GM23248 (cell line): ENCODE measurements around the gene TMEM121B. TPM values are rescaled to one million over a fixed set of nuclear protein-coding genes. Genes with fewer than 3 reads are reported as not detected.

Experiments
- DNase-seq: peaks from one replicate; pipeline ENCODE4 v3.0.0-alpha.2; 2015
- H2AFZ ChIP-seq: fragments of 200-600 bp; sonication (generic); 2 replicates; pipeline ENCODE4 v1.6.1; 2016; ENCODE audit warnings: antibody characterized with exemption
- H3F3A ChIP-seq: fragments of 200-600 bp; sonication (generic); 2 replicates; pipeline ENCODE4 v1.6.1; 2016; ENCODE audit warnings: mild to moderate bottlenecking, antibody characterized with exemption, mixed run types; ENCODE audit not compliant: insufficient read depth
- H3K27ac ChIP-seq: fragments of 200-600 bp; sonication (generic); 2 replicates; pipeline ENCODE4 v1.5.1; 2016; ENCODE audit warnings: mild to moderate bottlenecking
- H3K27me3 ChIP-seq: fragments of 200-600 bp; sonication (generic); replicated peaks from 2 replicates; pipeline ENCODE4 v1.6.1; 2016; ENCODE audit warnings: mild to moderate bottlenecking; ENCODE audit not compliant: insufficient read depth
- H3K36me3 ChIP-seq: fragments of 200-600 bp; sonication (generic); 2 replicates; pipeline ENCODE4 v1.6.1; 2016; ENCODE audit warnings: low read depth, mild to moderate bottlenecking
- H3K4me1 ChIP-seq: fragments of 200-600 bp; sonication (generic); 2 replicates; pipeline ENCODE4 v1.6.1; 2016; ENCODE audit warnings: mild to moderate bottlenecking; ENCODE audit not compliant: insufficient read depth
- H3K4me2 ChIP-seq: fragments of 200-600 bp; sonication (generic); one replicate; pipeline ENCODE4 v1.6.1; 2016; ENCODE audit warnings: mild to moderate bottlenecking; ENCODE audit not compliant: unreplicated experiment
- H3K4me3 ChIP-seq: fragments of 200-600 bp; sonication (generic); 2 replicates; pipeline ENCODE4 v1.5.1; 2016; ENCODE audit warnings: mild to moderate bottlenecking
- H3K79me2 ChIP-seq: fragments of 200-600 bp; sonication (generic); 2 replicates; pipeline ENCODE4 v1.6.1; 2016; ENCODE audit warnings: mild to moderate bottlenecking; ENCODE audit not compliant: insufficient read depth
- H3K9ac ChIP-seq: fragments of 200-600 bp; sonication (generic); 2 replicates; pipeline ENCODE4 v1.6.1; 2016; ENCODE audit warnings: mild to moderate bottlenecking
- H3K9me2 ChIP-seq: fragments of 200-600 bp; sonication (generic); 2 replicates; pipeline ENCODE4 v1.6.1; 2016; ENCODE audit warnings: mixed run types, mild to moderate bottlenecking, moderate library complexity; ENCODE audit not compliant: insufficient read depth
- H3K9me3 ChIP-seq: fragments of 200-600 bp; sonication (generic); one replicate; pipeline ENCODE4 v1.6.1; 2017; ENCODE audit warnings: low read depth
- H4K20me1 ChIP-seq: fragments of 200-600 bp; sonication (generic); 2 replicates; pipeline ENCODE4 v1.6.0; 2016; ENCODE audit not compliant: insufficient read depth
- EZH2 ChIP-seq: fragments of 200-600 bp; sonication (generic); IDR thresholded peaks from 2 replicates; pipeline ENCODE4 v1.6.1; 2018; ENCODE audit warnings: antibody characterized with exemption, mild to moderate bottlenecking; ENCODE audit not compliant: insufficient read depth, poor library complexity, severe bottlenecking
- EZH2phosphoT487 ChIP-seq: fragments of 200-600 bp; sonication (generic); IDR thresholded peaks from 2 replicates; pipeline ENCODE4 v1.6.1; 2018; ENCODE audit warnings: antibody characterized with exemption, moderate library complexity, mild to moderate bottlenecking, low read depth; ENCODE audit not compliant: insufficient read depth
- WGBS, 2 experiments: methylation state at CpG; one replicate each; pipeline ENCODE4 v1.1.6; 2015 to 2017; ENCODE audit warnings: low lambda C conversion rate in 2 of 2, low coverage in 1 of 2; ENCODE audit errors: missing lambda C conversion rate in 2 of 2; 5-methylcytosine and 5-hydroxymethylcytosine counted together
- in situ Hi-C: fragments of 300-500 bp; cut with MboI; formaldehyde crosslinking; loops from 2 replicates; pipeline ENCODE4 v1.15.0; 2020
- polyA plus RNA-seq: library from polyadenylated mRNA; unstranded; fragments of >200 nt; fragmentation: Nextera tagmentation; extraction: Ambion mirVana; gene quantifications from 2 replicates; pipeline ENCODE4 v1.2.1, GENCODE V29; 2016
- total RNA-seq: library from RNA; depleted of rRNA; stranded (reverse); fragments of >200 nt; shearing (Covaris generic); gene quantifications from 2 replicates; pipeline ENCODE4 v1.2.3, GENCODE V29; 2014

TMEM121B gene
- total and polyA plus RNA-seq, 2 experiments from 2014 or later = 0.11 TPM; not detected in 1

- H3K4me2 ChIP-seq = no peak overlapping the region
- no peaks in the 10 kb centered on the region for H4K20me1 ChIP-seq
- H3K27me3 ChIP-seq = no peaks in the 10 kb centered on the region
- no peak overlapping the region for H3K4me3 ChIP-seq
- in situ Hi-C loops = no loop called here
- H3K79me2 ChIP-seq = no peaks in the 10 kb centered on the region
- no peaks in the 10 kb centered on the region for H3K9me2 ChIP-seq
- 71 to 78% methylated on average over 10 to 13 of the region's 13 CpGs for WGBS, 2 experiments
- H3K27ac ChIP-seq = no peak overlapping the region
- H3K9ac ChIP-seq = no peak overlapping the region
- H3K36me3 ChIP-seq = no peaks in the 10 kb centered on the region; the same call in 1 of the 2 replicates
- H3K9me3 ChIP-seq = no peaks in the 10 kb centered on the region
- no peak overlapping the region for H2AFZ ChIP-seq
- no peaks in the 10 kb centered on the region for H3K4me1 ChIP-seq
- TF ChIP-seq EZH2 = no peak
- no peaks in the 10 kb centered on the region for H3F3A ChIP-seq
- no peak for DNase-seq
Measured at GRCh38 chr22:17110791-17111550, 10.2 kb downstream of the TMEM121B start.

- no peak overlapping the region for H3K4me3 ChIP-seq
- no peak for DNase-seq
- no peaks in the 10 kb centered on the region for H3F3A ChIP-seq
- H3K27ac ChIP-seq = no peak overlapping the region
- no peaks in the 10 kb centered on the region for H3K79me2 ChIP-seq
- H3K9ac ChIP-seq = no peak overlapping the region
- no peaks in the 10 kb centered on the region; the same call in 1 of the 2 replicates for H3K36me3 ChIP-seq
- H3K9me3 ChIP-seq = no peaks in the 10 kb centered on the region
- H3K27me3 ChIP-seq = no peaks in the 10 kb centered on the region
- TF ChIP-seq EZH2 = no peak
- H3K4me2 ChIP-seq = no peak overlapping the region
- no peaks in the 10 kb centered on the region for H3K4me1 ChIP-seq
- in situ Hi-C loops = no loop called here
- H4K20me1 ChIP-seq = no peaks in the 10 kb centered on the region
- no peak overlapping the region for H2AFZ ChIP-seq
- no peaks in the 10 kb centered on the region for H3K9me2 ChIP-seq
- WGBS, 2 experiments = 91 to 92% methylated on average over 16 of the region's 16 CpGs
Measured at GRCh38 chr22:17109976-17110375, 11.2 kb downstream of the TMEM121B start.

GRCh38 chr22:17109113-17109865 is 11.9 kb downstream of the TMEM121B start:
- Histone ChIP-seq H3K27ac (no peak overlapping the region), H3K4me1 (no peaks in the 10 kb centered on the region), H3F3A (no peaks in the 10 kb centered on the region), H3K4me2 (no peak overlapping the region), H3K27me3 (no peaks in the 10 kb centered on the region), H3K36me3 (no peaks in the 10 kb centered on the region; the same call in 1 of the 2 replicates), H3K9ac (no peak overlapping the region), H3K79me2 (no peaks in the 10 kb centered on the region), H3K9me3 (no peaks in the 10 kb centered on the region), H3K9me2 (no peaks in the 10 kb centered on the region), H3K4me3 (no peak overlapping the region), H2AFZ (no peak overlapping the region), H4K20me1 (no peaks in the 10 kb centered on the region)
- TF ChIP-seq EZH2phosphoT487 (no peak), EZH2 (no peak)
- 94 to 95% methylated on average over 36 to 39 of the region's 42 CpGs for WGBS, 2 experiments
- no peak for DNase-seq
- in situ Hi-C loops = no loop called here

- Histone ChIP-seq H3K4me2 (no peak overlapping the region), H3K27ac (no peak overlapping the region), H3K4me1 (no peaks in the 10 kb centered on the region), H3F3A (no peaks in the 10 kb centered on the region), H3K4me3 (no peak overlapping the region), H4K20me1 (no peaks in the 10 kb centered on the region), H3K9me2 (no peaks in the 10 kb centered on the region), H2AFZ (no peak overlapping the region), H3K9ac (no peak overlapping the region), H3K9me3 (no peaks in the 10 kb centered on the region), H3K36me3 (no peaks in the 10 kb centered on the region; the same call in 1 of the 2 replicates), H3K79me2 (no peaks in the 10 kb centered on the region), H3K27me3 (no peaks in the 10 kb centered on the region)
- in situ Hi-C loops = no loop called here
- DNase-seq = no peak
- no peak for TF ChIP-seq EZH2phosphoT487
- no peak for TF ChIP-seq EZH2
- WGBS, 2 experiments = 96 to 97% methylated on average over 54 to 66 of the region's 66 CpGs
Measured at GRCh38 chr22:17108256-17109112, 12.7 kb downstream of the TMEM121B start.
